ENCODE data around the gene SMARCA2. TPM values are rescaled to one million over a fixed set of nuclear protein-coding genes. Genes with fewer than 3 reads are reported as not detected.

The SMARCA2 gene
- total and polyA plus RNA-seq, 8 donors = 20.5 to 242 (median 78.5) TPM

- Histone ChIP-seq H3K36me3 (peaks cover 0 to 21% (median 19%) of the 10 kb centered on the region in 4 donors), H3K9me3 (no peaks in the 10 kb centered on the region), H3K27me3 (no peaks in the 10 kb centered on the region), H3K4me3 (no peak overlapping the region), H3K4me1 (peaks cover 14 to 51% (median 32%) of the 10 kb centered on the region in 4 donors), H3K27ac (no peak overlapping the region)
- intact Hi-C loops (cut with DNase I; ENCODE audit: low total_unique reads) = no loop called here
- no peak for TF ChIP-seq POLR2AphosphoS5 (IDR thresholded peaks at IDR 0.05)
- TF ChIP-seq EP300 (IDR thresholded peaks at IDR 0.05) = no peak
- TF ChIP-seq CTCF (IDR thresholded peaks at IDR 0.05) = no peak
- no peak for TF ChIP-seq POLR2A (IDR thresholded peaks at IDR 0.05)
- WGBS, 5 donors = 89 to 95% (median 91%) methylated on average over 13 of the region's 13 CpGs
- no peak for DNase-seq
These were observed 146.5 kb downstream of the SMARCA2 start for GRCh38 chr9:2161661-2162060.

GRCh38 chr9:2163231-2163885 lies 148.2 kb downstream of the SMARCA2 start:
- no peak overlapping the region for H3K27ac ChIP-seq
- TF ChIP-seq EP300 (IDR thresholded peaks at IDR 0.05) (no peak), POLR2A (IDR thresholded peaks at IDR 0.05) (no peak), CTCF (IDR thresholded peaks at IDR 0.05) (no peak), POLR2AphosphoS5 (IDR thresholded peaks at IDR 0.05) (no peak)
- H3K27me3 ChIP-seq = no peaks in the 10 kb centered on the region
- H3K4me3 ChIP-seq = no peak overlapping the region
- H3K9me3 ChIP-seq = no peaks in the 10 kb centered on the region
- 69 to 86% (median 79%) methylated on average over 6 of the region's 6 CpGs for WGBS, 5 donors
- DNase-seq = no peak
- intact Hi-C loops (cut with DNase I; ENCODE audit: low total_unique reads) = no loop called here
- peaks cover 8 to 39% (median 21%) of the 10 kb centered on the region in 4 donors for H3K4me1 ChIP-seq
- peaks cover 0 to 32% (median 27%) of the 10 kb centered on the region in 4 donors for H3K36me3 ChIP-seq

- 86 to 98% (median 93%) methylated on average over 1 of the region's 1 CpG for WGBS, 5 donors
- TF ChIP-seq EP300 (IDR thresholded peaks at IDR 0.05) (no peak), CTCF (IDR thresholded peaks at IDR 0.05) (no peak)
These were observed 149.1 kb downstream of the SMARCA2 start for GRCh38 chr9:2164268-2164667.

GRCh38 chr9:2166203-2166602 lies 151.1 kb downstream of the SMARCA2 start:
- Histone ChIP-seq H3K9me3 (no peaks in the 10 kb centered on the region), H3K36me3 (peaks cover 0 to 59% (median 54%) of the 10 kb centered on the region in 4 donors), H3K4me3 (no peak overlapping the region), H3K4me1 (peaks cover 0 to 11% (median 3%) of the 10 kb centered on the region in 4 donors), H3K27ac (no peak overlapping the region), H3K27me3 (no peaks in the 10 kb centered on the region)
- TF ChIP-seq POLR2AphosphoS5 (IDR thresholded peaks at IDR 0.05) (no peak), CTCF (IDR thresholded peaks at IDR 0.05) (no peak), EP300 (IDR thresholded peaks at IDR 0.05) (no peak), POLR2A (IDR thresholded peaks at IDR 0.05) (no peak)
- intact Hi-C loops (cut with DNase I; ENCODE audit: low total_unique reads) = no loop called here
- DNase-seq = no peak
- 55 to 86% (median 64%) methylated on average over 1 of the region's 1 CpG for WGBS, 5 donors

More at GRCh38 chr9:2164268-2164667, 149.1 kb downstream of the SMARCA2 start:
- intact Hi-C loops (cut with DNase I; ENCODE audit: low total_unique reads) = no loop called here
- H3K27me3 ChIP-seq = no peaks in the 10 kb centered on the region
- H3K4me1 ChIP-seq = peaks cover 8 to 31% (median 19%) of the 10 kb centered on the region in 4 donors
- no peak for DNase-seq
- no peaks in the 10 kb centered on the region for H3K9me3 ChIP-seq
- no peak overlapping the region for H3K27ac ChIP-seq
- peaks cover 0 to 41% (median 36%) of the 10 kb centered on the region in 4 donors for H3K36me3 ChIP-seq
- no peak overlapping the region for H3K4me3 ChIP-seq
